NT2/D1 (cell line): ENCODE measurements around the gene ZNF644.

Source experiments
- SUZ12 ChIP-seq: IDR thresholded peaks from 2 replicates; pipeline ENCODE4 v1.6.1; 2011; ENCODE audit not compliant: insufficient read length, insufficient read depth; ENCODE audit errors: extremely low read depth
- YY1 ChIP-seq: IDR thresholded peaks from 2 replicates; pipeline ENCODE4 v1.6.1; 2011; ENCODE audit not compliant: insufficient read length, insufficient read depth
- ZNF274 ChIP-seq: IDR thresholded peaks from 2 replicates; pipeline ENCODE4 v1.6.1; 2011; ENCODE audit warnings: mild to moderate bottlenecking, low read depth, low read length

- no peak for TF ChIP-seq ZNF274
- TF ChIP-seq SUZ12: no peak
- TF ChIP-seq YY1: peak; percentile 43
Measured at GRCh38 chr1:91020967-91021685, 709 bp downstream of the ZNF644 start.
